B cell (primary cell): Measurements from ENCODE around the gene KCNMB3. TPM values are rescaled to one million over a fixed set of nuclear protein-coding genes. Genes with fewer than 3 reads are reported as not detected.

ENCODE experiments used
- ATAC-seq: fragments of 200-7000 bp; cut with Tn5 transposase; one replicate; pipeline ENCODE4 v1.10.0; 2021; ENCODE audit warnings: low read depth, mild to moderate bottlenecking, moderate number of reproducible peaks, moderate library complexity
- CTCF ChIA-PET: fragments of 350-600 bp; sonication (Branson Sonifier 250); formaldehyde crosslinking; loops from one replicate; lab custom pipeline; 2021; ENCODE audit warnings: antibody characterized with exemption, inconsistent platforms; lab: Charles Lee
- POLR2A ChIA-PET: fragments of 350-600 bp; sonication (Branson Sonifier 250); formaldehyde crosslinking; loops from one replicate; lab custom pipeline; 2021; ENCODE audit warnings: antibody characterized with exemption; lab: Charles Lee
- DNase-seq: peaks from one replicate; pipeline ENCODE4 v3.0.0; 2013
- H2AFZ ChIP-seq: 2 replicates; pipeline ENCODE4 v1.6.1; 2012; ENCODE audit warnings: mild to moderate bottlenecking, low read depth, low read length; ENCODE audit not compliant: insufficient read depth, poor library complexity, severe bottlenecking
- H3K27ac ChIP-seq, 2 donors: 1 replicate in 1 of 2; 2 replicates in 1 of 2; pipeline ENCODE4 v1.5.1; 2012 to 2013; ENCODE audit warnings: low read length in 2 of 2, mild to moderate bottlenecking in 2 of 2, moderate library complexity in 1 of 2
- H3K27me3 ChIP-seq, 4 experiments: fragments of 200-600 bp in 1 of 4; sonication (generic) in 1 of 4; replicated peaks in 1 of 4; 1 replicate in 2 of 4; 2 replicates in 2 of 4; pipeline versions ENCODE4 v1.6.1 to v1.7.0; 2013 to 2016; ENCODE audit warnings: low read length in 3 of 4, mild to moderate bottlenecking in 2 of 4, mixed read lengths in 1 of 4, moderate library complexity in 1 of 4; ENCODE audit not compliant: insufficient read depth in 4 of 4, control insufficient read depth in 3 of 4; ENCODE audit errors: control extremely low read depth in 1 of 4
- H3K36me3 ChIP-seq, 2 experiments: replicated peaks in 1 of 2; 1 replicate in 1 of 2; 2 replicates in 1 of 2; pipeline versions ENCODE4 v1.6.1 to v1.7.1; 2013; ENCODE audit warnings: low read length in 1 of 2; ENCODE audit not compliant: insufficient read depth in 2 of 2, control insufficient read depth in 1 of 2; ENCODE audit errors: control extremely low read depth in 1 of 2, extremely low read depth in 1 of 2
- H3K4me1 ChIP-seq, 2 donors: fragments of 200-600 bp in 1 of 2; sonication (generic) in 1 of 2; 1 replicate in 1 of 2; 2 replicates in 1 of 2; pipeline versions ENCODE4 v1.5.1 to v1.6.1; 2013 to 2017; ENCODE audit warnings: low read length in 2 of 2; ENCODE audit not compliant: control insufficient read depth in 2 of 2, insufficient read depth in 2 of 2
- H3K4me2 ChIP-seq: replicated peaks from 2 replicates; pipeline ENCODE3; 2012; ENCODE audit warnings: mild to moderate bottlenecking, low read depth, low read length; ENCODE audit not compliant: poor library complexity, severe bottlenecking
- H3K4me3 ChIP-seq, 5 experiments: fragments of 200-600 bp in 1 of 5; sonication (generic) in 1 of 5; 1 replicate in 3 of 5; 2 replicates in 2 of 5; pipeline versions ENCODE4 v1.5.1 to v1.7.0; 2011 to 2016; ENCODE audit warnings: low read length in 4 of 5, mild to moderate bottlenecking in 4 of 5, low read depth in 2 of 5, control low read depth in 1 of 5, moderate library complexity in 1 of 5; ENCODE audit not compliant: insufficient read depth in 1 of 5; ENCODE audit errors: control extremely low read depth in 1 of 5, extremely low read depth in 1 of 5
- H3K79me2 ChIP-seq: fragments of 200-600 bp; sonication (generic); one replicate; pipeline ENCODE4 v1.6.0; 2016; ENCODE audit warnings: low read length; ENCODE audit not compliant: control insufficient read depth, insufficient read depth
- H3K9ac ChIP-seq: fragments of 200-600 bp; sonication (generic); 2 replicates; pipeline ENCODE4 v1.6.1; 2017; ENCODE audit warnings: mild to moderate bottlenecking, low read length, moderate library complexity
- H3K9me3 ChIP-seq, 3 donors: one replicate each; pipeline versions ENCODE4 v1.6.1 to v1.7.1; 2013; ENCODE audit warnings: low read length in 2 of 3; ENCODE audit not compliant: control insufficient read depth in 2 of 3, insufficient read depth in 1 of 3; ENCODE audit errors: control extremely low read depth in 1 of 3
- H4K20me1 ChIP-seq: 2 replicates; pipeline ENCODE4 v1.6.0; 2012; ENCODE audit warnings: mild to moderate bottlenecking, low read length; ENCODE audit not compliant: insufficient read depth, control insufficient read depth, poor library complexity, severe bottlenecking
- H3K27ac Mint-ChIP-seq: one replicate; pipeline ENCODE4 v1.8.0; 2021; ENCODE audit warnings: mixed read lengths
- H3K27me3 Mint-ChIP-seq: one replicate; pipeline ENCODE4 v1.8.0; 2021; ENCODE audit warnings: mixed read lengths
- H3K4me1 Mint-ChIP-seq: one replicate; pipeline ENCODE4 v1.8.0; 2021; ENCODE audit warnings: mixed read lengths
- H3K4me3 Mint-ChIP-seq: one replicate; pipeline ENCODE4 v1.8.0; 2021; ENCODE audit warnings: mixed read lengths
- H3K9me3 Mint-ChIP-seq: one replicate; pipeline ENCODE4 v1.8.0; 2022; ENCODE audit warnings: mixed read lengths; ENCODE audit not compliant: insufficient read depth
- EZH2 ChIP-seq: IDR thresholded peaks from 2 replicates; pipeline ENCODE4 v1.6.1; 2012; ENCODE audit warnings: borderline replicate concordance, low read depth, mild to moderate bottlenecking, moderate library complexity, low read length; ENCODE audit not compliant: insufficient read depth, poor library complexity, severe bottlenecking
- WGBS: methylation state at CpG from one replicate; pipeline ENCODE4 v1.1.5; 2013; ENCODE audit warnings: missing lambda C conversion rate; ENCODE audit not compliant: insufficient coverage; 5-methylcytosine and 5-hydroxymethylcytosine counted together
- intact Hi-C: fragments of 100-400 bp; cut with micrococcal nuclease; formaldehyde crosslinking; loops from one replicate; pipeline ENCODE4 v1.10.0; 2022
- polyA plus RNA-seq: library from polyadenylated mRNA; depleted of rRNA; stranded (reverse); fragments of >200 nt; gene quantifications from 2 replicates; pipeline ENCODE4 v1.2.3, GENCODE V29; 2012
- total RNA-seq, 2 donors: library from RNA; stranded (reverse); fragments of 120-200 nt in 1 of 2; gene quantifications; 1 replicate in 1 of 2; 2 replicates in 1 of 2; pipeline versions ENCODE4 v1.2.3 to v1.2.4, GENCODE V29; 2013 to 2022
- TF ChIP-seq, protein P1 (sequence below): fragments of 200-600 bp; IDR thresholded peaks from one replicate; pipeline ENCODE4 v1.8.0; 2022; ENCODE audit warnings: antibody characterized with exemption, mild to moderate bottlenecking

Gene KCNMB3
- total and polyA plus RNA-seq, 2 donors (not counting 1 experiment from before 2014, with no cell fraction given), result 3.5 to 5.7 TPM

- Mint-ChIP-seq H3K4me1 (no peaks in the 10 kb centered on the region), H3K27me3 (peaks cover 13% of the 10 kb centered on the region), H3K9me3 (no peaks in the 10 kb centered on the region), H3K4me3 (no peak overlapping the region), H3K27ac (no peak overlapping the region)
- no CpG with 5 or more reads among the region's 3 CpGs for WGBS
- no peak overlapping the region for H3K4me2 ChIP-seq
- H3K9ac ChIP-seq, result no peak overlapping the region
- TF ChIP-seq, protein P1, sequence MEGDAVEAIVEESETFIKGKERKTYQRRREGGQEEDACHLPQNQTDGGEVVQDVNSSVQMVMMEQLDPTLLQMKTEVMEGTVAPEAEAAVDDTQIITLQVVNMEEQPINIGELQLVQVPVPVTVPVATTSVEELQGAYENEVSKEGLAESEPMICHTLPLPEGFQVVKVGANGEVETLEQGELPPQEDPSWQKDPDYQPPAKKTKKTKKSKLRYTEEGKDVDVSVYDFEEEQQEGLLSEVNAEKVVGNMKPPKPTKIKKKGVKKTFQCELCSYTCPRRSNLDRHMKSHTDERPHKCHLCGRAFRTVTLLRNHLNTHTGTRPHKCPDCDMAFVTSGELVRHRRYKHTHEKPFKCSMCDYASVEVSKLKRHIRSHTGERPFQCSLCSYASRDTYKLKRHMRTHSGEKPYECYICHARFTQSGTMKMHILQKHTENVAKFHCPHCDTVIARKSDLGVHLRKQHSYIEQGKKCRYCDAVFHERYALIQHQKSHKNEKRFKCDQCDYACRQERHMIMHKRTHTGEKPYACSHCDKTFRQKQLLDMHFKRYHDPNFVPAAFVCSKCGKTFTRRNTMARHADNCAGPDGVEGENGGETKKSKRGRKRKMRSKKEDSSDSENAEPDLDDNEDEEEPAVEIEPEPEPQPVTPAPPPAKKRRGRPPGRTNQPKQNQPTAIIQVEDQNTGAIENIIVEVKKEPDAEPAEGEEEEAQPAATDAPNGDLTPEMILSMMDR, result no peak
- DNase-seq (no peak), ATAC-seq (no peak)
- no peak overlapping the region for H2AFZ ChIP-seq
- no peaks in the 10 kb centered on the region for H3K36me3 ChIP-seq
- ChIA-PET CTCF (no interaction called here), POLR2A (no interaction called here)
- no peak overlapping the region for H3K4me3 ChIP-seq
- H3K79me2 ChIP-seq, result no peaks in the 10 kb centered on the region
- peaks cover 0 to 5% (median 2%) of the 10 kb centered on the region in 4 experiments for H3K27me3 ChIP-seq
- H3K9me3 ChIP-seq, result no peaks in the 10 kb centered on the region
- no peaks in the 10 kb centered on the region for H3K4me1 ChIP-seq
- intact Hi-C loops, result no loop called here
- H3K27ac ChIP-seq, result no peak overlapping the region
- no peaks in the 10 kb centered on the region for H4K20me1 ChIP-seq
Measured at GRCh38 chr3:179281825-179282224, 30.9 kb upstream of the KCNMB3 start.

DNA sequence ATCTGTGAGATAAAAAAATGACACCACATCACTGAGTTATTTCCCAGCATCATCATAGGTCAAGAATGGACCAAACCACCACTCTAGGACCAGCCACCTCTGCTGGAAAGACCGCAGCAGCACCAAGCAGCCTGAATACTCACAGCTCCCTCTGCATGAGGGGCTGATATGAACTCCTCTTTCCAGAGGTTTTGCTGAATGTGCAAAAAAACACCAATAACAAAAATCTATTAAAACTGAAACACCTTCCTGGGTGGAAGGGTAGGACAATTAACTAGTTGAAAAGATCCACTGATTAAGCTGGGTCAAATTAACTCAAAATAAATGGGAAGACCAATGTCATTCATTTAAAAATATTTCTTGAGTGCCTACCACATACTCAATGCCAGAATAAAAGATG, 28.9 kb upstream of the KCNMB3 start:
- Histone ChIP-seq H3K36me3 (no peaks in the 10 kb centered on the region), H4K20me1 (no peaks in the 10 kb centered on the region), H3K27ac (no peak overlapping the region), H3K4me3 (no peak overlapping the region), H3K4me1 (no peaks in the 10 kb centered on the region), H3K27me3 (peaks cover 0 to 6% (median 3%) of the 10 kb centered on the region in 4 experiments), H3K4me2 (no peak overlapping the region), H3K79me2 (no peaks in the 10 kb centered on the region), H3K9me3 (no peaks in the 10 kb centered on the region), H3K9ac (no peak overlapping the region), H2AFZ (no peak overlapping the region)
- DNase-seq, result no peak
- intact Hi-C loops, result no loop called here
- Mint-ChIP-seq H3K4me1 (no peaks in the 10 kb centered on the region), H3K27me3 (peaks cover 14% of the 10 kb centered on the region), H3K9me3 (no peaks in the 10 kb centered on the region), H3K4me3 (no peak overlapping the region), H3K27ac (no peak overlapping the region)
- TF ChIP-seq, protein P1, result no peak
- no peak for TF ChIP-seq EZH2
- ChIA-PET CTCF (interaction anchor here (1.0 to 1.1 kb wide), 2 partner anchors 8 to 10 kb away, joined by 3 to 5 read pairs; no protein-coding TSS in a partner anchor), POLR2A (no interaction called here)
- no peak for ATAC-seq
- WGBS, result 67% methylated on average over 1 of the region's 1 CpG
